SK-N-SH treated with all-trans-retinoic acid at 6 μM for 48 hours (cell line): Measurements from ENCODE around the gene GRAP2.

Source experiments
- ATAC-seq: fragments of 200-7000 bp; cut with Tn5 transposase; 3 replicates; pipeline ENCODE4 v1.9.1; 2020; ENCODE audit warnings: mild to moderate bottlenecking, moderate library complexity
- ARNTL ChIP-seq: fragments of 450-650 bp; formaldehyde crosslinking; IDR thresholded peaks from 2 replicates; pipeline ENCODE4 v1.5.0; 2020; ENCODE audit warnings: low read depth, mild to moderate bottlenecking, moderate library complexity, borderline replicate concordance
- BACH2 ChIP-seq: fragments of 250-450 bp; sonication (Bioruptor Pico); IDR thresholded peaks from 2 replicates; pipeline ENCODE4 v1.9.0; 2021; ENCODE audit warnings: mild to moderate bottlenecking, borderline replicate concordance
- CSDC2 ChIP-seq: fragments of 250-450 bp; sonication (Bioruptor Pico); IDR thresholded peaks from 2 replicates; pipeline ENCODE4 v1.5.0; 2020; ENCODE audit warnings: mild to moderate bottlenecking, moderate library complexity
- ESRRG ChIP-seq: fragments of 250-450 bp; sonication (Bioruptor Pico); IDR thresholded peaks from 2 replicates; pipeline ENCODE4 v1.6.1; 2021; ENCODE audit warnings: mild to moderate bottlenecking
- GLIS3 ChIP-seq: fragments of 250-450 bp; sonication (Bioruptor Pico); IDR thresholded peaks from 2 replicates; pipeline ENCODE4 v1.5.0; 2020; ENCODE audit warnings: mild to moderate bottlenecking, moderate library complexity
- ISL1 ChIP-seq: fragments of 250-450 bp; sonication (Bioruptor Pico); IDR thresholded peaks from 2 replicates; pipeline ENCODE4 v2.1.2; 2022; ENCODE audit warnings: mild to moderate bottlenecking, moderate library complexity
- OSR1 ChIP-seq: fragments of 250-450 bp; sonication (Bioruptor Pico); IDR thresholded peaks from 2 replicates; pipeline ENCODE4 v1.8.0; 2022; ENCODE audit warnings: moderate library complexity, mild to moderate bottlenecking, inconsistent platforms
- PPARA ChIP-seq: fragments of 250-450 bp; sonication (Bioruptor Pico); IDR thresholded peaks from 2 replicates; pipeline ENCODE4 v1.5.0; 2020; ENCODE audit warnings: mild to moderate bottlenecking, borderline replicate concordance
- SNAI2 ChIP-seq: fragments of 250-450 bp; sonication (Bioruptor Pico); IDR thresholded peaks from 2 replicates; pipeline ENCODE4 v1.5.0; 2020; ENCODE audit warnings: mild to moderate bottlenecking, moderate library complexity
- TCF4 ChIP-seq: fragments of 250-450 bp; sonication (Bioruptor Pico); IDR thresholded peaks from 2 replicates; pipeline ENCODE4 v1.8.0; 2021; ENCODE audit warnings: mild to moderate bottlenecking, moderate library complexity, borderline replicate concordance
- TOX ChIP-seq: fragments of 250-450 bp; sonication (Bioruptor Pico); IDR thresholded peaks from 2 replicates; pipeline ENCODE4 v1.8.0; 2021; ENCODE audit warnings: mild to moderate bottlenecking, moderate library complexity, borderline replicate concordance
- ZC3H10 ChIP-seq: fragments of 250-450 bp; sonication (Bioruptor Pico); IDR thresholded peaks from 2 replicates; pipeline ENCODE4 v1.5.1; 2021; ENCODE audit warnings: mild to moderate bottlenecking, moderate library complexity
- ZFP3 ChIP-seq: fragments of 250-450 bp; sonication (Bioruptor Pico); IDR thresholded peaks from 2 replicates; pipeline ENCODE4 v1.5.0; 2020; ENCODE audit warnings: mild to moderate bottlenecking, moderate library complexity
- ZFP30 ChIP-seq: fragments of 450-650 bp; formaldehyde crosslinking; IDR thresholded peaks from 2 replicates; pipeline ENCODE4 v1.5.0; 2022; ENCODE audit warnings: mild to moderate bottlenecking, moderate library complexity
- ZNF565 ChIP-seq: fragments of 450-650 bp; formaldehyde crosslinking; conservative IDR thresholded peaks from 2 replicates; pipeline ENCODE4 v1.5.0; 2020; ENCODE audit warnings: low read depth, mild to moderate bottlenecking, moderate library complexity
- ZNF70 ChIP-seq: fragments of 450-650 bp; formaldehyde crosslinking; IDR thresholded peaks from 2 replicates; pipeline ENCODE4 v1.5.0; 2020; ENCODE audit warnings: mild to moderate bottlenecking, moderate library complexity
- ZNF8 ChIP-seq: fragments of 450-650 bp; formaldehyde crosslinking; IDR thresholded peaks from 2 replicates; pipeline ENCODE4 v1.5.0; 2020; ENCODE audit warnings: mild to moderate bottlenecking, moderate library complexity
- TF ChIP-seq, protein P1 (sequence below): fragments of 250-450 bp; sonication (Bioruptor Pico); IDR thresholded peaks from 2 replicates; pipeline ENCODE4 v1.8.0; 2021; ENCODE audit warnings: low read depth, mild to moderate bottlenecking, moderate library complexity, borderline replicate concordance
- TF ChIP-seq, protein P2 (sequence below): fragments of 250-450 bp; sonication (Bioruptor Pico); IDR thresholded peaks from 2 replicates; pipeline ENCODE4 v1.5.1; 2020; ENCODE audit warnings: low read depth, mild to moderate bottlenecking, moderate library complexity
- TF ChIP-seq, protein P3 (sequence below): fragments of 250-450 bp; sonication (Bioruptor Pico); IDR thresholded peaks from 2 replicates; pipeline ENCODE4 v1.5.1; 2021; ENCODE audit warnings: mild to moderate bottlenecking, moderate library complexity
- TF ChIP-seq, protein P4 (sequence below): fragments of 250-450 bp; sonication (Bioruptor Pico); IDR thresholded peaks from 2 replicates; pipeline ENCODE4 v1.5.0; 2020; ENCODE audit warnings: mild to moderate bottlenecking, moderate library complexity

GRAP2 gene

DNA sequence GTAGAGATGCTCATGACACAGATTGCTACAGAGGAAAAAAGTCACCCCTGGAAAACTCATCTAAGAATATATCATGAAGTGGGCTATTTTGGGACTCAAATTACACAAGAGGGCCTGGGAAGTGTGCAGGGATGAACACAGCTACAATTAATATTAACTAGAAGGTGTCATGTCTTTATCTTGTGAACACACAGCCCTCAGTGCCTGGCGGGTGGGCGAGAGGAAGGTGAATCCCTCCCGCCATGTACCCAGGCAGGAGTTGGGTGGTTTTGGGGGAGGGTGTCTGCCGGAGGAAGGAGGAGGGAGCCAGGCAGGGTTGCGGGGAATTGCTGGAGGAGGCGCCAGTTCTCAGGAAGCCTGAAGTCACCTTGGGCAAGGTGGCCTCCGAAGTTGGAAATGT lies 88.7 kb downstream of the GRAP2 start (continued):
- TF ChIP-seq, protein P1, sequence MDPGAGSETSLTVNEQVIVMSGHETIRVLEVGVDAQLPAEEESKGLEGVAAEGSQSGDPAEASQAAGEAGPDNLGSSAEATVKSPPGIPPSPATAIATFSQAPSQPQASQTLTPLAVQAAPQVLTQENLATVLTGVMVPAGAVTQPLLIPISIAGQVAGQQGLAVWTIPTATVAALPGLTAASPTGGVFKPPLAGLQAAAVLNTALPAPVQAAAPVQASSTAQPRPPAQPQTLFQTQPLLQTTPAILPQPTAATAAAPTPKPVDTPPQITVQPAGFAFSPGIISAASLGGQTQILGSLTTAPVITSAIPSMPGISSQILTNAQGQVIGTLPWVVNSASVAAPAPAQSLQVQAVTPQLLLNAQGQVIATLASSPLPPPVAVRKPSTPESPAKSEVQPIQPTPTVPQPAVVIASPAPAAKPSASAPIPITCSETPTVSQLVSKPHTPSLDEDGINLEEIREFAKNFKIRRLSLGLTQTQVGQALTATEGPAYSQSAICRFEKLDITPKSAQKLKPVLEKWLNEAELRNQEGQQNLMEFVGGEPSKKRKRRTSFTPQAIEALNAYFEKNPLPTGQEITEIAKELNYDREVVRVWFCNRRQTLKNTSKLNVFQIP = no peak
- TF ChIP-seq TOX (CRISPR knock-in tag) = no peak
- TF ChIP-seq, protein P2, sequence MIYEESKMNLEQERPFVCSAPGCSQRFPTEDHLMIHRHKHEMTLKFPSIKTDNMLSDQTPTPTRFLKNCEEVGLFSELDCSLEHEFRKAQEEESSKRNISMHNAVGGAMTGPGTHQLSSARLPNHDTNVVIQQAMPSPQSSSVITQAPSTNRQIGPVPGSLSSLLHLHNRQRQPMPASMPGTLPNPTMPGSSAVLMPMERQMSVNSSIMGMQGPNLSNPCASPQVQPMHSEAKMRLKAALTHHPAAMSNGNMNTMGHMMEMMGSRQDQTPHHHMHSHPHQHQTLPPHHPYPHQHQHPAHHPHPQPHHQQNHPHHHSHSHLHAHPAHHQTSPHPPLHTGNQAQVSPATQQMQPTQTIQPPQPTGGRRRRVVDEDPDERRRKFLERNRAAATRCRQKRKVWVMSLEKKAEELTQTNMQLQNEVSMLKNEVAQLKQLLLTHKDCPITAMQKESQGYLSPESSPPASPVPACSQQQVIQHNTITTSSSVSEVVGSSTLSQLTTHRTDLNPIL = no peak

DNA sequence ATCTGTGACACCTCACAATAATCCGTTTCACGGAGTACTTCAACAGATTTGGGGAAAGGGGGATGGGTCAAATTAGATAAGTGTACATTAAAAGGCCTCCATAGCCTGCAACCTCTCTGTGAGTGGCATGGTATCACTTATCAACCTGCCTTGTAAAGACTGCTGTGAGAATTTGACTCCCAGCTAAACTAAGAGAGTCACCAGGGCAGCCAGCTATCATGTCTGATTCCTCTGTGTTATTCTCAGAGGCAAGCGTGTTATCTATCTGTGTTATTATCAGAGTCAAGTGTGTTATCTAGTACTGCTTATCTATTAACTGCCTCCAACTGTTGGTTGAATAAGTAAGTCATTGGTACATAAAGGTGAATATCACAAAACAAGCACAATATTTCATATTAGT lies 89.8 kb downstream of the GRAP2 start:
- TF ChIP-seq ZNF565 (CRISPR knock-in tag) = no peak
- no peak for TF ChIP-seq ZFP30
- no peak for TF ChIP-seq ZNF70
- no peak for TF ChIP-seq ZNF8 (CRISPR knock-in tag)
- no peak for TF ChIP-seq ESRRG (CRISPR knock-in tag)
- TF ChIP-seq, protein P1 = no peak
- no peak for TF ChIP-seq PPARA (CRISPR knock-in tag)
- TF ChIP-seq CSDC2 (CRISPR knock-in tag) = no peak
- no peak for TF ChIP-seq BACH2
- no peak for TF ChIP-seq ZC3H10 (CRISPR knock-in tag)
- TF ChIP-seq, protein P3, sequence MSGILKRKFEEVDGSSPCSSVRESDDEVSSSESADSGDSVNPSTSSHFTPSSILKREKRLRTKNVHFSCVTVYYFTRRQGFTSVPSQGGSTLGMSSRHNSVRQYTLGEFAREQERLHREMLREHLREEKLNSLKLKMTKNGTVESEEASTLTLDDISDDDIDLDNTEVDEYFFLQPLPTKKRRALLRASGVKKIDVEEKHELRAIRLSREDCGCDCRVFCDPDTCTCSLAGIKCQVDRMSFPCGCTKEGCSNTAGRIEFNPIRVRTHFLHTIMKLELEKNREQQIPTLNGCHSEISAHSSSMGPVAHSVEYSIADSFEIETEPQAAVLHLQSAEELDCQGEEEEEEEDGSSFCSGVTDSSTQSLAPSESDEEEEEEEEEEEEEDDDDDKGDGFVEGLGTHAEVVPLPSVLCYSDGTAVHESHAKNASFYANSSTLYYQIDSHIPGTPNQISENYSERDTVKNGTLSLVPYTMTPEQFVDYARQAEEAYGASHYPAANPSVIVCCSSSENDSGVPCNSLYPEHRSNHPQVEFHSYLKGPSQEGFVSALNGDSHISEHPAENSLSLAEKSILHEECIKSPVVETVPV = no peak
- TF ChIP-seq ZFP3 (CRISPR knock-in tag) = no peak
- TF ChIP-seq GLIS3 (CRISPR knock-in tag) = no peak
- TF ChIP-seq ISL1 (CRISPR knock-in tag) = no peak
- no peak for TF ChIP-seq TCF4
- no peak for ATAC-seq

DNA sequence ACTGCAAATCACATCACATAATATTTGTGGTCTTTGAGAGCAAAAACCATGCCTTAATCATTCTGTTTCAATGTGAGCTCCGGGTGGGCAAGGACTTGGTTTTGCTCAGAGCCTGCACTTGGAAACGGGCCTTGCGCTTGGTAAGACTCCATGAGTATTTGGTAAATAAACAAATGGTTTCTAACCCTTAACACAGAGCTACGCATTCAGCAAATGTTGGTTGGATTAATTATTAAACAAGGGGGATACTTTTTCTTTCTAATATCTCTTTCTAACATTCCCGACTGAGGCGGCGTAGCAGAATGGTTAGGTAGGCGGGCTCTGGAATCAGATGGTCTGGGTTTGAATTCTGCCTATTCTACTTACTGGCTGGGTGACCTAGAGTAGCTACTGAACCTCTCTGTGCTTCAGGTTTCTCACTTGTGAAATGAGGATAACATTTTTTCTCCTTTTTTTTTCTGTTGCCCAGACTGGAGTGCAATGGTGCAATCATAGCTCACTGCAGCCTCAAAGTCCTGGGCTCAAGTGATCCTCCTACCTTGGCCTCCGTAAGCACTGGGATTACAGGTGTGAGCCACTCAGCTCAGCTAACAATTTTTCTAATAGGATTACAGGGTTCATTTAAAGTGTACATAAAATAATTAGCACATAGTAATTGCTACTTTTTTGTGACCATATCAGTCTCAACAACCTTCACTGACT lies 90.4 kb downstream of the GRAP2 start:
- no peak for ATAC-seq

More for the DNA sequence above, 90.4 kb downstream of the GRAP2 start:
- TF ChIP-seq, protein P2 = no peak
- no peak for TF ChIP-seq ZNF8 (CRISPR knock-in tag)
- TF ChIP-seq ARNTL (CRISPR knock-in tag) = no peak
- TF ChIP-seq ZFP30 = no peak
- TF ChIP-seq ISL1 (CRISPR knock-in tag) = no peak
- no peak for TF ChIP-seq SNAI2 (CRISPR knock-in tag)
- no peak for TF ChIP-seq BACH2
- TF ChIP-seq GLIS3 (CRISPR knock-in tag) = no peak
- TF ChIP-seq OSR1 (CRISPR knock-in tag) = no peak
- TF ChIP-seq ZC3H10 (CRISPR knock-in tag) = no peak
- TF ChIP-seq, protein P4, sequence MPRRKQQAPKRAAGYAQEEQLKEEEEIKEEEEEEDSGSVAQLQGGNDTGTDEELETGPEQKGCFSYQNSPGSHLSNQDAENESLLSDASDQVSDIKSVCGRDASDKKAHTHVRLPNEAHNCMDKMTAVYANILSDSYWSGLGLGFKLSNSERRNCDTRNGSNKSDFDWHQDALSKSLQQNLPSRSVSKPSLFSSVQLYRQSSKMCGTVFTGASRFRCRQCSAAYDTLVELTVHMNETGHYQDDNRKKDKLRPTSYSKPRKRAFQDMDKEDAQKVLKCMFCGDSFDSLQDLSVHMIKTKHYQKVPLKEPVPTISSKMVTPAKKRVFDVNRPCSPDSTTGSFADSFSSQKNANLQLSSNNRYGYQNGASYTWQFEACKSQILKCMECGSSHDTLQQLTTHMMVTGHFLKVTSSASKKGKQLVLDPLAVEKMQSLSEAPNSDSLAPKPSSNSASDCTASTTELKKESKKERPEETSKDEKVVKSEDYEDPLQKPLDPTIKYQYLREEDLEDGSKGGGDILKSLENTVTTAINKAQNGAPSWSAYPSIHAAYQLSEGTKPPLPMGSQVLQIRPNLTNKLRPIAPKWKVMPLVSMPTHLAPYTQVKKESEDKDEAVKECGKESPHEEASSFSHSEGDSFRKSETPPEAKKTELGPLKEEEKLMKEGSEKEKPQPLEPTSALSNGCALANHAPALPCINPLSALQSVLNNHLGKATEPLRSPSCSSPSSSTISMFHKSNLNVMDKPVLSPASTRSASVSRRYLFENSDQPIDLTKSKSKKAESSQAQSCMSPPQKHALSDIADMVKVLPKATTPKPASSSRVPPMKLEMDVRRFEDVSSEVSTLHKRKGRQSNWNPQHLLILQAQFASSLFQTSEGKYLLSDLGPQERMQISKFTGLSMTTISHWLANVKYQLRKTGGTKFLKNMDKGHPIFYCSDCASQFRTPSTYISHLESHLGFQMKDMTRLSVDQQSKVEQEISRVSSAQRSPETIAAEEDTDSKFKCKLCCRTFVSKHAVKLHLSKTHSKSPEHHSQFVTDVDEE = no peak
- TF ChIP-seq, all 23 proteins: peak for 0
